LHCN-M2 (cell line): Measurements from ENCODE around the gene ANK2. TPM values are rescaled to one million over a fixed set of nuclear protein-coding genes. Genes with fewer than 3 reads are reported as not detected.
A peak's percentile ranks its signal among the peaks of the same experiment; 100 is the strongest.

Experiments used
- DNase-seq: peaks from one replicate; pipeline ENCODE4 v3.0.0-alpha.2; 2012; ENCODE audit warnings: low read depth
- total RNA-seq: library from RNA; depleted of rRNA; stranded (reverse); fragments of >200 nt; gene quantifications from 2 replicates; pipeline ENCODE4 v1.2.3, GENCODE V29; 2014

ANK2 gene
- total RNA-seq, 1 experiment from 2014 or later, result 19.5 TPM

GRCh38 chr4:113394108-113394729, 344.8 kb downstream of the ANK2 start:
- no peak for DNase-seq

- peak; percentile 89 for DNase-seq
Observed at GRCh38 chr4:113394730-113395530, 345.5 kb downstream of the ANK2 start.

GRCh38 chr4:113397114-113397701, 347.8 kb downstream of the ANK2 start:
- peak; percentile 78 for DNase-seq

GRCh38 chr4:113398441-113399143, 349.1 kb downstream of the ANK2 start:
- no peak for DNase-seq

- DNase-seq, result no peak
Observed at GRCh38 chr4:113404167-113404571, 354.7 kb downstream of the ANK2 start.

- DNase-seq, result peak; percentile 41
Observed at GRCh38 chr4:113404841-113405240, 355.4 kb downstream of the ANK2 start.

- DNase-seq, result no peak
Observed at GRCh38 chr4:113405874-113406722, 356.6 kb downstream of the ANK2 start.

- DNase-seq, result no peak
Observed at GRCh38 chr4:113406723-113407016, 357.2 kb downstream of the ANK2 start.

GRCh38 chr4:113407409-113407808, 358.0 kb downstream of the ANK2 start:
- no peak for DNase-seq

- DNase-seq, result no peak
Observed at GRCh38 chr4:113409181-113409580, 359.7 kb downstream of the ANK2 start.

- DNase-seq, result no peak
Observed at GRCh38 chr4:113410686-113411085, 361.2 kb downstream of the ANK2 start.

GRCh38 chr4:113411496-113411938, 362.1 kb downstream of the ANK2 start:
- peak; percentile 88 for DNase-seq

- DNase-seq, result no peak
Observed at GRCh38 chr4:113419631-113420030, 370.2 kb downstream of the ANK2 start.

GRCh38 chr4:113420938-113421337, 371.5 kb downstream of the ANK2 start:
- no peak for DNase-seq

- peak; percentile 74 for DNase-seq
Observed at GRCh38 chr4:113423631-113424030, 374.2 kb downstream of the ANK2 start.

GRCh38 chr4:113433116-113433515, 383.7 kb downstream of the ANK2 start:
- no peak for DNase-seq
